CD1c-positive myeloid dendritic cell (primary cell): Measurements from ENCODE around the gene KRTAP5-4.
A peak's percentile ranks its signal among the peaks of the same experiment; 100 is the strongest.
"Not testable (repeated sequence)": the region's sequence is repeated elsewhere in the genome, so short reads cannot be mapped to it uniquely, and the experiment has no call there.

Experiments used
- DNase-seq: peaks from one replicate; pipeline ENCODE4 v3.0.0-alpha.2; 2016; ENCODE audit errors: extremely low spot score

The KRTAP5-4 gene

GRCh38 chr11:1600626-1601025, 21.3 kb downstream of the KRTAP5-4 start:
- DNase-seq, result no peak

- DNase-seq, result no peak
Measured at GRCh38 chr11:1598816-1599215, 23.1 kb downstream of the KRTAP5-4 start.

GRCh38 chr11:1598406-1598805, 23.5 kb downstream of the KRTAP5-4 start:
- not testable (repeated sequence) for DNase-seq

DNA sequence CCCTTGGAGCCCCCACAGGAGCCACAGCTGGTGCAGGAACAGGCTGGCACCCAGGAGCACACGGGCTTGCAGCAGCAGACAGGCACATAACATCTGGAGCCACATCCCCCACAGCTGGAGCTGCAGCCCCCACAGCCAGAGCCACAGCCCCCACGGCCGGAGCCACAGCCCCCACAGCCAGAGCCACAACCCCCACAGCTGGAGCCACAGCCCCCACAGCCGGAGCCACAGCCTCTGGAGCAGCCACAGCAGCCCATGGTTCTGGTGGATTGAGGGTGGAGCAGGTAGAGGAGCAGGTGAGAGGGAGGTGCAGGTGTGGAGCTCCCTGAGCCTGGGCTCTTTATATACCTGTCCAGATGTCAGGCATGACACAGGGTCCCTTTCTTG, 24.0 kb downstream of the KRTAP5-4 start, which contains the start of gene KRTAP5-2:
TSS of gene KRTAP5-2 (minus strand) at position 301 of the 387 bp plus-strand sequence. CDS start at position 257, 44 bp downstream.
- DNase-seq, result no peak

- DNase-seq, result no peak
Measured at GRCh38 chr11:1597331-1597993, 24.5 kb downstream of the KRTAP5-4 start.

DNA sequence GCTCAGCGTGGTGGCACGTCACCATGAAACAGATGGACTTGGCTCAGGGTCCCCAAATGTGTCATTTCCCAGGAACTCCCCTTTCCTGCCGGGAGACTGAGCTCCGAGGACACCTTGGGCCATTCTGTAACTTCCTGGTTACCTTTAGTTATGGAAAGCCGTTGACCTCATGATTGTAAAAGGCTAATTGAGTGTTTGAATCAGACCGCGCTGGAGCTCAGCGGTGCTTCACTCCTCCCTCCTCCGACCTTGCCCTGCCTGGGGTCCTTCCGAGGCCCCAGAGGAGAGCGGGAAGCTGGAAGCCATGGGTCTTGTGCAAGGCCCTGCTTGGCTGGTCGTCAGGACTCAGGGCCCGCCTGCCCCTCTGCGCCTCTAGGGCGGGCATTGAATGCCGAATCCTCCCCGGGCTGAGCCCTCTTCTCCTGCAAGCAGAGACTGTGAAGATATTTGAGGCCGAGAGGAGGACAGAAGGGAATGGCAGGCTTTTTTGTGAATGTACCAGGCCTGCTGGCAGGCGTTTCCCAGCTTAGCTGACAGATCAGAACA, 25.3 kb downstream of the KRTAP5-4 start:
- DNase-seq, result not testable (repeated sequence)

DNA sequence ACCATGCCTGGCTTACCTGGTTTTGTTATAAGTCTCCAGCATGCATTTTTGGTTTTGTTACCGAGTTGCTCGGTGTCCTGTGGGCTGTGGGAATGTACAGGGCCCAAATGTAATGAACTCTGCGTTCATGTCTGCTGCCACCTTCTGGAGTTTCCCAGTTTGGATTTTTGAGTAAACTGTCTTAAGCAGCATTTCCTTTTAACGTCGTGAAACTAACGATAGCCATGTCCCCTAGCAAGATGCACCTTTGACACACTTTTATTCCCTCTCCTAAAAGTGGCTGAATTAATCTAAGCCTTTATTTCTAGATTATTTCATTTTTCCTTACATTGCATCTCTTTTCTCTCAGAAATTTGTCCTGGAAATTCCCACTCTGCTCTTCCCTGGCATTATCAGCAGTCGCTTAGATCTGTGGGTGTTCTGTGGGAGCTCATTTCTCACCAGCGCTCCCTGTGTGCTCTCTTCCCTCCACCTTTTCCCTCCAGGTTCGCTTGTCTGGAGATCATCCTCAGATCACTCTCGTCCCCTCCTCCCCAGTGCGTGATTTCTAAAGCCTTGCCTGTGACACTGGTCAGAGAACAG, 25.9 kb downstream of the KRTAP5-4 start:
- DNase-seq, result not testable (repeated sequence)

GRCh38 chr11:1592628-1593027, 29.3 kb downstream of the KRTAP5-4 start:
- DNase-seq, result no peak

DNA sequence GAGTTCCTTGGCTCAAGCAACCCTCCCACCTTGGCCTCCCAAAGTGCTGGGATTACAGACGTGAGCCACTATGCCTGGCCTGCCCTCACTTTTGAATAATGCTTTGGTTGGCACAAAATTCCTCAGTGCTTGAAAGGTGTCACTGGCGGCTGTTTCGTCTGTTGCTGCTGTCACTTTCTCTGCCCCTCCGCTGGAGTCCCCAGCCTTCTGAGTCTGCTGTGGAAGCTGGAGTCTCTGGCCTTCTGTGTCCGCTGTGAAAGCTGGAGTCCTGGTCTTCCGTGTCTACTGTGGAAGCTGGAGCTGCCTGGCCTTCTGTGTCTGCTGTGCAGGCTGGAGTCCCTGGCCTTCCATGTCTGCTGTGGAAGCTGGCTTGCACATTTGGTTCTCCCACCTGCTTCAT, 31.9 kb downstream of the KRTAP5-4 start:
- no peak for DNase-seq

- DNase-seq, result peak; percentile 65
Measured at GRCh38 chr11:1589191-1589963, 32.6 kb downstream of the KRTAP5-4 start.

DNA sequence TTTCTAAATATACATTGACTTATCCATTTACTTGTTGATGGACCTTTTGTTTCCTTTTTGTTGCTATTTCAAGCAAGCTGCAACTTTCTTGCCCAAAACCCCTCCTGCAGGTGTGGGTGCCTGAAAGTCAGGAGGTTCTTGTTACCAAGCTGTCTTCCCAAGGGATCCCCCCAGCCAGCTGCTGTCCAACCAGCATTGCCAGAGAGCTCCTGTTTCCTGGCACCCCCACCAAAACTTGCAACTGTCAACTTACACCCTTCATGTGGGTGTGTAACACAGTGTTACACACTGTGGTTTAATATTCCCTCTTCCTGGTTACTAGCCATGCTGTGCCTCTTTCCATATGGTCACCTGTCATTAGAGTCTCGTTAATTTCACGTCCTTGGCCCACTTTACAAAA, 35.2 kb downstream of the KRTAP5-4 start:
- DNase-seq, result no peak

- DNase-seq, result not testable (repeated sequence)
Measured at GRCh38 chr11:1584661-1585370, 37.1 kb downstream of the KRTAP5-4 start, which contains the start of gene KRTAP5-1. KRTAP5-1 (minus strand) TSS chr11:1585283; CDS start chr11:1585249, 34 bp downstream.

DNA sequence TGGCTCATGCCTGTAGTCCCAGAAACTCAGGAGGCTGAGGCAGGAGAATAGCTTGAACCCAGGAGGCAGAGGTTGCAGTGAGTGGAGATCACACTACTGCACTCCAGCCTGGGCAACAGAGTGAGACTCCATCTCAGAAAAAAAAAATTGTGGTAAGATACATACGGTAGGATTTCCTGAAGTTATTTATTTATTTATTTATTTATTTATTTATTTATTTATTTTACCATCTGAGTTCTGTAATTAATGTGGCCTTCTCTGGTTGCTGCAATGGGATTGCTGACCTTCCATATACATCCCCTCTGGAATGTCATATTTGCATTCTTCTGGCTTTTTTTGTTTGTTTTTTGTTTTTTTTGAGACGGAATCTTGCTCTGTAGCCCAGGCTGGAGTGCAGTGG, 39.0 kb downstream of the KRTAP5-4 start:
- DNase-seq, result not testable (repeated sequence)

DNA sequence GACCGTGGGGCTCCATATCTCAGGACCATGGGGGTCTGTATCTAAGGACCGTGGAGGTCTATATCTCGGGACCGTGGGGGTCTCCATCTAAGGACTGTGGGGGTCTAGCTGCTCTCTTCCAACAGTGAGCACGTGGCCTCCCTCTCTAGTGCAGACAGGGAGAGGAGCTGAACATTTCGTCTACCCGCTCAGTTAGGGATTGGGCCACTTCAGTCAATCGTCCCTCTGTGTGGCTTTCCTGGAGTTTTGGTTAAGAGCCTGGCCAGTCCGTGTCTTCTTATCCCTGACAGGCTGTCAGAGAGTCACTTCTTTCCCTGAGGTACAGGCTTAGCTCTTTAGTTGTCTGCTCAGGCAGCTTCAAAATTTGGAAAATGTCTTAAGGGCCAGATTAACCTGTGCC, 40.0 kb downstream of the KRTAP5-4 start:
- DNase-seq, result no peak

- DNase-seq, result no peak
Measured at GRCh38 chr11:1576825-1577224, 45.1 kb downstream of the KRTAP5-4 start.

DNA sequence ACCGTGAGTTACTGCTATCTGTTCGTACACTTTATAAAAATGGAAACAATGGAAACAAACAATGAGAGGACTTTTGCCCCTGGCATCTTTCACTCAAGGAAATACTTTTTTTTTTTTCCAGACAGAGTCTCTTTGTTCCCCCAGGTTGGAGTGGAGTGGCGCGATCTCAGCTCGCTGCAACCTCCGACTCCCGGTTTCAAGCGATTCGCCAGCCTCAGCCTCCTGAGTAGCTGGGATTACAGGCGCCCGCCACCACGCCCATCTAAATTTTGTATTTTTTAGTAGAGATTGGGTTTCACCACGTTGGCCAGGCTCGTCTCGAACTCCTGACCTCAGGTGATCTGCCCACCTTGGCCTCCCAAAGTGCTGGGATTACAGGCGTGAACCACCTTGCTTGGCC, 46.2 kb downstream of the KRTAP5-4 start:
- DNase-seq, result not testable (repeated sequence)

GRCh38 chr11:1574933-1575242, 47.0 kb downstream of the KRTAP5-4 start:
- DNase-seq, result no peak

DNA sequence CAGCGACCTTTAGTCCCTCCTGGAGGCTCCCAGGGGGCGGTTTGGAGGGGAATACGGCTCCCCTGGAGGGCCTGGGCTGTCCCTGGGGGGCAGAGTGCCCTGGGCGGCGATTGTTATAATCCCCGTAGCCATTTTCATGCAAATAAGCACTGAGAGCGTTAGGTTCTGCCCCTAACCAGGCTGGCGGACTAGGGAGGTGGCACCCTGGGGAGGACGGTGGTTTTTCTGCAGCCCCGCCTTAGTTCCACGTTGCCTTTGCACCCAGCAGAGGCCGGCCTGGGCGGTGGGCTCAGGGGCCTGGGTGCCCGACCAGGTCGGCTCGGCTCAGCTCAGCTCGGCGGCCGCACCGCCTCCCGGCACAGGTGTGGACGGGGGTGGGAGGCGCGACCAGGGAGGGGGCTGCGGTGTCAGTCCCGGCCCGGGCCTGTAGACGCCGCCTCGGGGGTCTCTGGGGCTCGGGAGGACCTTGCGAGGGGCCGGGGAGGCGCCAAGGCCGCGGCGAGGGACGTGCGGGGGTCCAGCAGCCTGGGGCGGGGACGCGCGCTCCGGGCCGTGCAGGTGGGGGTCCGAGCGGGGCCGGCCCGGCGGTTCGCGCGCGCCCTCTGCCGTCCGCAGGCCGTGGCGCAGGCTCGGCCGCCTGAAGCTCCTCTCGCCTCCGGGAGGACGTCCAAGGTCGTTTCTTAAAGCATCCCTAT, 47.6 kb downstream of the KRTAP5-4 start:
- peak; percentile 66 for DNase-seq

- no peak for DNase-seq
Measured at GRCh38 chr11:1573903-1574237, 48.1 kb downstream of the KRTAP5-4 start.

- DNase-seq, result no peak
Measured at GRCh38 chr11:1573077-1573902, 48.6 kb downstream of the KRTAP5-4 start.
